Thoracic aorta (tissue), 2 donors: ENCODE measurements around the gene PGBD4. TPM values are rescaled to one million over a fixed set of nuclear protein-coding genes. Genes with fewer than 3 reads are reported as not detected.

Experiments used
- ATAC-seq: fragments of 150-250 bp; one replicate; pipeline ENCODE4 v1.8.0; 2017; ENCODE audit warnings: low read depth; ENCODE audit not compliant: insufficient number of reproducible peaks, low FRiP score
- DNase-seq: peaks from one replicate; pipeline ENCODE4 v3.0.0-alpha.2; 2020; ENCODE audit warnings: low spot score
- H3K27ac ChIP-seq, 2 donors: fragments of 200-600 bp; sonication (generic); 1 replicate in 1 of 2; 2 replicates in 1 of 2; pipeline ENCODE4 v1.5.1; 2016; ENCODE audit warnings: mild to moderate bottlenecking in 2 of 2, moderate library complexity in 2 of 2
- H3K27me3 ChIP-seq: fragments of 200-600 bp; sonication (generic); replicated peaks from 2 replicates; pipeline ENCODE4 v1.6.0; 2016; ENCODE audit warnings: mild to moderate bottlenecking; ENCODE audit not compliant: insufficient read depth
- H3K36me3 ChIP-seq: fragments of 200-600 bp; sonication (generic); one replicate; pipeline ENCODE4 v1.5.1; 2016
- H3K4me1 ChIP-seq, 2 donors: fragments of 200-600 bp; sonication (generic); 1 replicate in 1 of 2; 2 replicates in 1 of 2; pipeline versions ENCODE4 v1.5.1 to v1.6.0; 2016; ENCODE audit warnings: low read depth in 2 of 2, mild to moderate bottlenecking in 1 of 2; ENCODE audit not compliant: control insufficient read depth in 1 of 2
- H3K4me3 ChIP-seq: fragments of 200-600 bp; sonication (generic); 2 replicates; pipeline ENCODE4 v1.5.1; 2016; ENCODE audit warnings: mild to moderate bottlenecking
- H3K9me3 ChIP-seq: fragments of 200-600 bp; sonication (generic); 2 replicates; pipeline ENCODE4 v1.5.1; 2016
- total RNA-seq, 2 donors: library from RNA; depleted of rRNA; stranded (reverse); fragments of >200 nt; gene quantifications; one replicate each; pipeline versions ENCODE4 v1.1.0 to v1.2.3, GENCODE V29; 2016
- TF ChIP-seq, protein P1 (sequence below): fragments of 200-600 bp; sonication (generic); IDR thresholded peaks from one replicate; pipeline ENCODE4 v1.5.1; 2019; ENCODE audit warnings: antibody characterized with exemption

Gene PGBD4
- total RNA-seq, 2 donors from 2014 or later = 0.27 to 1.2 TPM

DNA sequence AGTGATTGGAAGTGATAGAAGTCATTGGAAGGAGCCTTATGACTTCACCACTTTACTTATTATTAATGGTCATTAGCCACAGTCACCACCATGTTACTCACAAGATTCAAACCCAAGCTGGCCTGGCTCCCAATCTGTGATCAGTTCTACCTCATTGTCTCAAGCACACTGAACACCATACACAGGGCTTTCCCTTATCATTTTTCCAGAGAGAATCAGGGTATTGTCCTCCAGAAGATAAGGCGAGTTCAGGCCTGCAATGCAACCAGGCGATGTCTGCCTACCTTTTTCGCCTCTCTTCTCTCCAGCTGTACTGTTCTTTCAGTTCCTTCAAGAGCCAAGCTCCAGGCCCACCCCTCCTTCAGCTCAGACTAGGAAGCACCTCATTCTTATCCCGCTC lies 25.1 kb upstream of the PGBD4 start:
- H3K4me1 ChIP-seq = no peaks in the 10 kb centered on the region
- no peaks in the 10 kb centered on the region for H3K36me3 ChIP-seq
- ATAC-seq = no peak
- H3K27me3 ChIP-seq = no peaks in the 10 kb centered on the region
- H3K9me3 ChIP-seq = no peaks in the 10 kb centered on the region
- no peak overlapping the region for H3K4me3 ChIP-seq
- H3K27ac ChIP-seq = no peak overlapping the region
- DNase-seq = no peak
- TF ChIP-seq, protein P1, sequence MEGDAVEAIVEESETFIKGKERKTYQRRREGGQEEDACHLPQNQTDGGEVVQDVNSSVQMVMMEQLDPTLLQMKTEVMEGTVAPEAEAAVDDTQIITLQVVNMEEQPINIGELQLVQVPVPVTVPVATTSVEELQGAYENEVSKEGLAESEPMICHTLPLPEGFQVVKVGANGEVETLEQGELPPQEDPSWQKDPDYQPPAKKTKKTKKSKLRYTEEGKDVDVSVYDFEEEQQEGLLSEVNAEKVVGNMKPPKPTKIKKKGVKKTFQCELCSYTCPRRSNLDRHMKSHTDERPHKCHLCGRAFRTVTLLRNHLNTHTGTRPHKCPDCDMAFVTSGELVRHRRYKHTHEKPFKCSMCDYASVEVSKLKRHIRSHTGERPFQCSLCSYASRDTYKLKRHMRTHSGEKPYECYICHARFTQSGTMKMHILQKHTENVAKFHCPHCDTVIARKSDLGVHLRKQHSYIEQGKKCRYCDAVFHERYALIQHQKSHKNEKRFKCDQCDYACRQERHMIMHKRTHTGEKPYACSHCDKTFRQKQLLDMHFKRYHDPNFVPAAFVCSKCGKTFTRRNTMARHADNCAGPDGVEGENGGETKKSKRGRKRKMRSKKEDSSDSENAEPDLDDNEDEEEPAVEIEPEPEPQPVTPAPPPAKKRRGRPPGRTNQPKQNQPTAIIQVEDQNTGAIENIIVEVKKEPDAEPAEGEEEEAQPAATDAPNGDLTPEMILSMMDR = no peak

DNA sequence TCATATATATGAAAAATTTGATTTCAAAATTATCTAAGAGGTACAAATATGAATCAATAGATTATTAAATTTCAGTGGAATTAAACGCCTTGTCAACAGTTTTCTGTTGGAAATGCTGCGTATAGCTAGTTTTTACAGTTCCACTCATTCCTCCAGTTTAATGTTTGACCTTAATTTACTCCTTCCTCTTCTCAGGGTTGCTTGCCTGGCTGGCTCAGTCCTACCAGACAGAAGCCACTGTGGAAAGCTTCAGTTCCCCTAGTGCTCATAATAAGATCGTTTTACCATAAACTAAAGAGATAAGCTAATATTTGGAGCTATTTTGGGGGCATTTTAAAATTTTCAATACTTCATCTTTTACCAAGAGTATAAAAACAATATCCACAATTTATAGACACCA lies 23.0 kb upstream of the PGBD4 start:
- ATAC-seq (no peak), DNase-seq (no peak)
- Histone ChIP-seq H3K27ac (no peak overlapping the region), H3K4me3 (no peak overlapping the region), H3K36me3 (peaks cover 6% of the 10 kb centered on the region), H3K9me3 (no peaks in the 10 kb centered on the region), H3K4me1 (no peaks in the 10 kb centered on the region), H3K27me3 (no peaks in the 10 kb centered on the region)
- TF ChIP-seq, protein P1 = no peak

GRCh38 chr15:34079904-34080303 lies 22.0 kb upstream of the PGBD4 start:
- H3K27ac ChIP-seq = no peak overlapping the region
- DNase-seq = no peak
- H3K4me3 ChIP-seq = no peak overlapping the region
- peaks cover 6% of the 10 kb centered on the region for H3K36me3 ChIP-seq
- no peak for ATAC-seq
- no peaks in the 10 kb centered on the region for H3K4me1 ChIP-seq
- TF ChIP-seq, protein P1 = no peak
- H3K9me3 ChIP-seq = no peaks in the 10 kb centered on the region
- no peaks in the 10 kb centered on the region for H3K27me3 ChIP-seq

DNA sequence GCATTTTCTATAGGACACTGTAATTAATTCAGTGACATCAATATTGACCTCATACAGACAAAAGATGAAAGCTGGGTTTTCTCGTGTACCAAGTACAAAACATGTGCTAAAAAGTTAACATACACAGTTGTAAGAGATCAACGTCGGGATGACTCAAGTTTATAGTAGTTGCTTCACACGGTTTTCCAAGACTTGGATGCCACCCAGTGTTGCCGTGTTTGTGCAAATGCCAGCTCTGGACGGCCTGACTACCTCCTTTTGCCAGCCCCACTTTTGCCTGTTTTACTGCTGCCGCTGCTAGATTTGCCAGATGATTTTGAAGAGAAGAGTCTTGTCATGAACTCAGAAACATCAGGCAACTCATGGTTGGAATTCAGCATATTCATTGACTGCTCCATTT lies 17.8 kb upstream of the PGBD4 start:
- TF ChIP-seq, protein P1 = no peak
- ATAC-seq (no peak), DNase-seq (no peak)
- H3K4me1 ChIP-seq = no peaks in the 10 kb centered on the region
- H3K36me3 ChIP-seq = peaks cover 13% of the 10 kb centered on the region
- H3K27me3 ChIP-seq = no peaks in the 10 kb centered on the region
- peak overlapping the region in 1 of 2 donors; percentile 27 for H3K27ac ChIP-seq
- no peaks in the 10 kb centered on the region for H3K9me3 ChIP-seq
- no peak overlapping the region for H3K4me3 ChIP-seq

- Histone ChIP-seq H3K36me3 (peaks cover 13% of the 10 kb centered on the region), H3K27me3 (no peaks in the 10 kb centered on the region), H3K27ac (no peak overlapping the region), H3K4me3 (no peak overlapping the region), H3K9me3 (no peaks in the 10 kb centered on the region), H3K4me1 (no peaks in the 10 kb centered on the region)
- DNase-seq (no peak), ATAC-seq (no peak)
- TF ChIP-seq, protein P1 = no peak
Observed at GRCh38 chr15:34085746-34086145, 16.1 kb upstream of the PGBD4 start.
